ENCODE results near the gene OR8K5.
"Not testable (repeated sequence)": the region's sequence is repeated elsewhere in the genome, so short reads cannot be mapped to it uniquely, and the experiment has no call there.

Gene OR8K5

DNA sequence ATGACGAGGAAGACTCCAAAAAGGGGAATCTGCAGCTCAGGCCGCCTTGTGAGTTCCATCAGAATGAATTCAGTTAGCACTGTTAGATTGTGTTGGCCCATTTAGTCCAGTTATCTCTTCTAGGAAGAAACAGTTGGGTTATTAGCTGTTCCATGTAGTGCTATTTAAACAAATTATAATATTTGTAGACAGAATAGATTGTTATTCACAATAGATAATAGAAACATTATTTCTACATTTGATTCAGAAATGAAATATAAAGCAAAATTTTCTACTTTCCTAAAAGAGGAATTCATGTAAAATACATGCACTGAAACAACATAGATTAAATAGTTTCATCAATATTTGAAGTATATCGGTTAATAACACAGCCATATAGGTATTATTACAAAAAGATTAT lies at the start of gene OR8K5:
Gene OR8K5 (minus strand): TSS at position 101 of the 400 bp plus-strand sequence. CDS start 0 bp downstream, at position 101.
- DNase-seq = no peak

- DNase-seq = no peak
Measured at GRCh38 chr11:56207790-56208189, 47.7 kb upstream of the OR8K5 start.

DNA sequence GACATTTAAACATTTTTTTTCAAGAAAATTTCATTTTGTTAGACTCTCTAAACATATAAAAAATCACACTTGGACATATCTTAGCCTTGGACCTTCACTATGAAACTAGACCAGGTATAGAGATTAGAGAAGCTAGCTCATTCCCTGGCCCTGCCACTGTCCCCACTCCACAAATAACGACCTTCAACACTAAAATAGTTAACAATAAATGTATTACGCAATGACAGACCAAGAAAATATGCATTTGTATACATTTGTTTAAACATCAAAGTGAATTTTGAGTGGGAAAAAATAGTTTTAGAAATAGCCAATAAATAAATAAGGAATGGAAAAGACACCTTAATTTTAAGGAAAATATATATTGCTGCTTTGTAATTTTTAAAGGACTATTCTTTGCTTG lies 37.2 kb upstream of the OR8K5 start:
- DNase-seq = no peak

GRCh38 chr11:56196705-56197104 lies 36.6 kb upstream of the OR8K5 start:
- no peak for DNase-seq

- no peak for DNase-seq
Measured at GRCh38 chr11:56188602-56189001, 28.5 kb upstream of the OR8K5 start.

- DNase-seq = no peak
Measured at GRCh38 chr11:56183459-56183858, 23.3 kb upstream of the OR8K5 start.

GRCh38 chr11:56176318-56176717 lies 16.2 kb upstream of the OR8K5 start, which contains the start of gene OR5J2:
TSS of gene OR5J2 (plus strand) at chr11:56176618. CDS start at chr11:56176618, 0 bp downstream.
- DNase-seq = no peak

GRCh38 chr11:56172256-56172830 lies 12.2 kb upstream of the OR8K5 start:
- DNase-seq = no peak

DNA sequence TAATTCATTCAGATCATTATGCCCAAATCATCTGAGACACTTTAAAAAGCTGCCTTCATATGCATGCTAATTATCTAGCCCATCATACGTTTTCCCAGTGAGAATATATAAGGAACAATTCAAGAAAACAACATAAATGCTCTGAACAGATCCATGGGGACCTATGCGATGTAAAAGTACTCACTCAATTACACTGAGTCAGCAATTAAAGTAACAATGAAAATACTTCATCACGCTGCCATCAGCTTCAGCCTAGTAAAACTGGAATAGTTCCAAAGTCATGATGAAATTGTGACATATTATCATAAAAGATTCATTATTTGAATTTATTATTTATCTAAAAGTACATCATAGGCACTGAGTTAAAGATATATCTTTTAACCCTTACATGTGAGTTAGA lies 3.7 kb upstream of the OR8K5 start:
- DNase-seq = no peak

- no peak for DNase-seq
Measured at GRCh38 chr11:56152333-56152732, 7.8 kb downstream of the OR8K5 start.

- DNase-seq = no peak
Measured at GRCh38 chr11:56151376-56151775, 8.7 kb downstream of the OR8K5 start.

- DNase-seq = not testable (repeated sequence)
Measured at GRCh38 chr11:56143681-56144080, 16.4 kb downstream of the OR8K5 start.

DNA sequence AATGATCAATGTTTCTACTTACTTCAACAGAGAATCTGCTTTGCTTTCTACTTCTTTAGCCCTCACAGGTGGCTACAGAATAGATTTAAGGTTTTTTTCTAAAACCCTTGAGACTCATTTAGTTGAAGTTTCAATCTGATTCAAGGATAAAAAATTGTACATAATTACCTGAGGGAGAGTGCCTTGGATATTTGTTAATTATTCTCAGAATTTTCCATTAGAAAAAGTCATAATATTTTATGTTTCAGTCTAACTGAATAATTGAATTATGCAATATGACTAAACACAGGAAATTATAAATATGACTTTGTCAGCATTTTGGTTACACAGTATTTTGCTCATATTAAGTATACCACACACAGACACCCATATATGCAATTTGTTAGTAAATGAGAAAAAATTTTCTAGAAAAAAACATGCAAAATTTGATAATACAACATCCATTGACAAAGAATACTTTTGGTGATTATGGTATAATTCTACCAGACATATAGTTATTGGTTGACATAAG lies 19.9 kb downstream of the OR8K5 start, which contains the start of gene OR8J3:
Gene OR8J3 (minus strand): TSS at position 51 of the 511 bp plus-strand sequence. CDS start 2,483 bp downstream, outside the sequence.
- no peak for DNase-seq

- no peak for DNase-seq
Measured at GRCh38 chr11:56122073-56122472, 38.0 kb downstream of the OR8K5 start, which contains the start of gene OR8H3. TSS of gene OR8H3 (plus strand) at chr11:56122373. CDS start at chr11:56122373, 0 bp downstream.
